ENCODE results near the gene FOLR1.
"Not testable (repeated sequence)": the region's sequence is repeated elsewhere in the genome, so short reads cannot be mapped to it uniquely, and the experiment has no call there.

FOLR1 gene

GRCh38 chr11:72188267-72188666 lies 3.7 kb upstream of the FOLR1 start:
- no peak for DNase-seq

GRCh38 chr11:72189455-72190250 lies 2.3 kb upstream of the FOLR1 start:
- no peak for DNase-seq

GRCh38 chr11:72190631-72191071 lies 1.3 kb upstream of the FOLR1 start:
- no peak for DNase-seq

GRCh38 chr11:72195518-72196270 lies 3.8 kb downstream of the FOLR1 start:
- DNase-seq = no peak

- DNase-seq = not testable (repeated sequence)
Measured at GRCh38 chr11:72201445-72201844, 9.5 kb downstream of the FOLR1 start.

DNA sequence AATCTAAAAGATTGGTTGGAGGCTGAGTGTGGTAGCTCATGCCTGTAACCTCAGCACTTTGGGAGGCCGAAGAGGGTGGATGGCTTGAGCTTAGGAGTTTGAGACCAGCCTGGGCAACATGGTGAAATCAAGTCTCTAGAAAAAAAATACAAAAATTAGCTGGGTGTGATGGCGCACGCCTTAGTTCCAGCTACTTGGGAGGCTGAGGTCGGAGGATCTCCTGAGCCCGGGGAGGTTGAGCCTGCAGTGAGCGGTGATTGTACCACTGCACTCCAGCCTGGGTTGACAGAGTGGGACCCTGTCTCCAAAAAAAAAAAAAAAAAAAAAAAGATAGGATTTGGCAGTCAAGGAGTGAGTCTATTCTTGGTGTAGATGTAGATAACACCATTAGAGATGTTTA lies 10.6 kb downstream of the FOLR1 start:
- DNase-seq = no peak

DNA sequence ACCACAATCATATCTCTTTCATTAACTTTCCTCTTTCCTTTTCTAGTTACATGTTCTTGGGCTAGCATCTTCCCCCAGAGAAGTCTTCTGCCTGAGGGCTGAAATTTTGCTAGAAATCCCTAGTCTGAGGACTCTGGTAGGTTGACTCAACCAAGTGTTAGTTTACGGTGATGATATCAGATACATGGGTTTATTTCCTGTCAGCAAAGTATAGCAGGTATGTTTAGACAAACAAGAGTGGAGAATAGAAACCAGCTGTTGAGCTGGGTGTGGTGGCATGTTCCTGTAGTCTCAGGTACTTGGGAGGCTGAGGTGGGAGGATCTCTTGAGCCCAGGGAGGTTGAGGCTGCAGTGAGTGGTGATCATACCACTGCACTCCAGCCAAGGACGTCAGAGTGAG lies 11.2 kb downstream of the FOLR1 start:
- no peak for DNase-seq

DNA sequence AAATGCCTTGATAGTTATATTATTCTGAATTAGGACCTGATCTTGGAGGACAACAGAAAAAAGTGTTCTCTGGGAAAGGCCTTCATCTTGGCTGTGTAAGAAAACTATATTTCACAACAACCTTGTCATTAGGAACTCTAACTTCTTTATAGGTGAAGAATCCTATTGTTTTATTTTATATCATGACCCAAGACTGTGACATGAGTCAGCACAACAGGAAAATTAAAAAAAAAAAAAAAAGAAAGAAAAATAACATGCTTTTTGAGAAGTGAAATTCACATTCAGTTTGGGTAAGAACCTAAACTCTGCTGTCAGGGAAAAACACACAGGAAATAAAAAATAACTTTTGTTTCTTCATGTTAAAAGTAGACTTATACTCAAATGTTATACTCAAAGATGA lies 12.9 kb downstream of the FOLR1 start:
- DNase-seq = no peak

DNA sequence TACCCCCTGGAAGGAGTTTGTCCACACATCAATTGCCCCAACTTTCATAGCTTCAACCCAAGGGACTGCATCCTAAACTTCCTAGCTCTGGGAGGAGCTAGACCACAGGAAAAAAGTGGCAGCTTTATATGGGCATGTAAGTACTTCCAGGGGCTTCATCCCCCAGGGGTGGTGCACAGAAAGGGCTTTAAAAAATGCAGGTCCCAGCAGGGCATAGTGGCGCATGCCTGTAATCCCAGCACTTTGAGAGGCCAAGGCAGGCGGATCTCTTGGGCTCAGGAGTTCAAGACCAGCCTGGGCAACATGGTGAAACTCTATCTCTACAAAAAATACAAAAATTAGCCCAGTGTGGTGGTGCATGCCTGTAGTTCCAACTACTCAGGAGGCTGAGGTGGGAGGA lies 14.9 kb downstream of the FOLR1 start:
- not testable (repeated sequence) for DNase-seq

DNA sequence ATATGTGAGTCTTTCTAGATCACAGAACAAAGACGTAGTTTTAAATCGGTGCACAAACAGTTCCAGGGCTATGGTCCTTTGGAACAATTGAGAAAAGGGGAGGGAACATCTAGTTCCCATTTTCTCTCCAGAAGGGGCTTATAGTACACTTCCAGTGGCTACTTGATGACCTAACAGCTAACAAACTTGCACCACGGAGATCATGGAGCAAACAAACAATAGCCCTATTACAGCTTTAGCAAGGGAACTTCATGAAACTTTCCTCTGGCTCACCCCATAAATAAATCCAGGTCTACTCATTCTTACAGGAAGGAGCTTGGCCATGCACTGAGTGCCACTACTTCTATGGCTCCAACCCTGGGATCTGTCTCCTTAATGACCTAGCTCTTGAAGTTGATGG lies 16.3 kb downstream of the FOLR1 start:
- DNase-seq = no peak

- DNase-seq = no peak
Measured at GRCh38 chr11:72209101-72209500, 17.2 kb downstream of the FOLR1 start.

DNA sequence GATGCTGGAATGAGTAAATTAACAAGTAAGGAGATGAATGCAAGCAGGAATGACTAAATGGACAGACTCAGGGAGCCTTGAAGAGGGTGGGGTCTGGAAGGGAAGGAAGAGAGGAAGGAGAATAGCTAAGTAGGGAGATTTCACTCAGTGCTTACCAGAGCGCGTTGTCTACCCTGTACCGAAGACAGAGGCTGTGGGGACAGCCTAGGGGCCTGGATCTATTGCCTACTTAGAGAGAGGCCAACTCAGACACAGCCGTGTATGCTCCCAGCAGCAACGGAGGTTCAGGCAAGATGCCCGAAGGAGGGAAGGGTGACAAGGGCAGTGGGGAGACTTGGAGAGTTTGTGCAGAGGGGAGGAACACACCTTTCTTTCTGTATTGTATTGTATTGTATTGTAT lies 24.7 kb downstream of the FOLR1 start, which contains the start of gene FOLR2:
Gene FOLR2 (plus strand): TSS at position 157 of the 400 bp plus-strand sequence. CDS start 1,791 bp downstream, outside the sequence.
- DNase-seq = no peak

DNA sequence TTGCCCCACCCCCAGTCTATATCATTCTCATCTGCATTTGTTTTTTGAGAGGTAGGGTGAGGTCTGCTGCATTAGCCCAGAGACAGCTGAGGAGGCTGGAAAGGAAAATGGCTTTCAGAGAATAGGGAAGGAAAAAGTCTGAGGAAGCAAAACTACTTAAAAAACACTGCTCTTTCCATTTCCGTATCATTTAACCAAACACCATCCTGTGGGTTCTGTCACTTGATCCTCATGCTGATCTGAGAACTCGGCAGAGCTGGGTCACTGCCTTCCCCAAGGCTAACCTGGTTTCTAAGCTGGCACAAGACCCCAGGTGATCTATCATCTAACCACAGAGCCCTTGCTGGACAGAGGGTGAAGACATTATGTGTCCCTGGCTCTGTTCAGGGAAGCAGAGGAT lies 25.9 kb downstream of the FOLR1 start:
- no peak for DNase-seq

- no peak for DNase-seq
Measured at GRCh38 chr11:72218251-72218745, 26.4 kb downstream of the FOLR1 start.

- DNase-seq = no peak
Measured at GRCh38 chr11:72220696-72221363, 28.9 kb downstream of the FOLR1 start.

DNA sequence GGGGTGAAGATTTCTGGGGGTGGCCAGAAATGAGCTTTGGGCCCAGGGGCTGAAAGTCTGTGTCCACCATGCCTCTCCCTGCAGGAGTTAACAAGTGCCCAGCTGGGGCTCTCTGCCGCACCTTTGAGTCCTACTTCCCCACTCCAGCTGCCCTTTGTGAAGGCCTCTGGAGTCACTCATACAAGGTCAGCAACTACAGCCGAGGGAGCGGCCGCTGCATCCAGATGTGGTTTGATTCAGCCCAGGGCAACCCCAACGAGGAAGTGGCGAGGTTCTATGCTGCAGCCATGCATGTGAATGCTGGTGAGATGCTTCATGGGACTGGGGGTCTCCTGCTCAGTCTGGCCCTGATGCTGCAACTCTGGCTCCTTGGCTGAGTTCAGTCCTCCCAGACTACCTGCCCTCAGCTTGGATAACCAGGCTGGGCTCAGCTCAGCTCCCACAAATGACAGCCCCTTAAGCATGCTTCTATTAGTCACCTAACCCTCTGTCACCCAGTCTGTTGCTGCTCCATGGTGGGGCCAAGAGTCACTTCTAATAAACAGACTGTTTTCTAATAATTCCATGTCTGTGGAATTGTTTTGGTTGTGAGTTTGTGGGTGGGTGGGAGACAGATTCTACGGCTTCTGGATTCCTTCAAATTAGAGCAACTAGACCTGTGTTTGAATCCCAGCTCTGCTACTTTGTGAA lies 29.6 kb downstream of the FOLR1 start:
- no peak for DNase-seq

GRCh38 chr11:72222106-72222891 lies 30.4 kb downstream of the FOLR1 start:
- DNase-seq = no peak

GRCh38 chr11:72222907-72223614 lies 31.1 kb downstream of the FOLR1 start:
- peak; percentile 93 for DNase-seq

DNA sequence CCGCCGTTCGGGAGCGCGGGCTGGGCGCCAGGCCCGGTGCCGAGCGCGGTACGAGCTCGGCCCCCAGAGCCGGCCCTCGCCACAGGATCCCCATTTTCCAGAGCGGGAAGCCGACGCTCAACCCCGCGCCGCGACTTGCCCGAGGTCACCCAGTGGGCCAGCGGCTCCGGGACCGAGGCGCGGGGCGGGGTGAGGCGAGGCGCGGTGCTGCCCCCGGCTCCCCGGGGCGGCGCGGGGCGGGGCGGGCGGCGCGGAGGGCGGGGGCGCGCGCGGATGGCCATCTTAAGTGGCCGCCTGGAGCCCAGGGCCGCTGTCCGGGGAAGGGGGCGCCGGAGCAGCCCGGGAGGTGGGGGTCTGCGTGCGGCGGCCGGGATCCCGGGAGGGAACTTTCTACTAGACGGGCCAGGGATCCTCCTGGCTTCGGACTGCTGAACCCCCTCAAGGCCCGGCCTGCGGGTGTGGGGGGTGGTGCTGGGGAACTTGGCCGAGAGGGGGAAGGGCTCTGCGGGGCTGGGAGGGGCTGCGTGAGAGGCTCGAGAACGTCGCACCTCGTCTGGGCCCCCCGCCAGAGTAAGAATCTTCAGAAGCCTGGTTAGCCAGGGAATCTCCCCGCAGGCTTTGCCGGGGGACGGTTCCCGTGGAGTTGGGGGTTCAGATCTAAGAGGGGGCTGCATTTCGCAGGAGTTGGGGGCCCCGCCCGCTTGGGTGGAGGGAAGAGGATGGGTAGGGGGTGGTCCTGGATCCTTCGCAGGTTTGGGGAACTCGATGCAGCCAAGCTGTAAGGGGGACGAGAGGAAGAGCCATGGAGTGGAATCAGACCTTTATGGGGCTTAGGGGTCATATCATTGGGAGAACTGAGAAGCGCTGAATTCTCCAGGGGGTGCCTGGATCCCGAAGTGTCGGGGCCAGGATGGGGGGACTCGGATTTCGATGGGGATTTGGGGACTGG lies 31.9 kb downstream of the FOLR1 start:
- peak; percentile 56 for DNase-seq

All from stimulated activated CD4-positive, alpha-beta T cell treated with anti-CD3 and anti-CD28 coated beads, Interleukin-12 subunit alpha, Interleukin-12 subunit beta, amount 100 ng/mL, for 4 hours (primary cell).